H1 (cell line): ENCODE results near the gene ADAMTS6. TPM values are rescaled to one million over a fixed set of nuclear protein-coding genes. Genes with fewer than 3 reads are reported as not detected.

Experiments
- CTCF ChIA-PET: fragments of 300-600 bp; sonication (Branson Sonifier 250); formaldehyde crosslinking; loops from one replicate; lab custom pipeline; 2021; ENCODE audit not compliant: partially characterized antibody; lab: Charles Lee
- POLR2A ChIA-PET: fragments of 300-600 bp; sonication (Branson Sonifier 250); formaldehyde crosslinking; loops from one replicate; lab custom pipeline; 2021; ENCODE audit warnings: inconsistent platforms; ENCODE audit not compliant: partially characterized antibody; lab: Charles Lee
- DNase-seq, 2 experiments: peaks; one replicate each; pipeline versions ENCODE4 v3.0.0 to v3.0.0-alpha.2; 2010 to 2022; ENCODE audit warnings: low spot score in 2 of 2, low read depth in 1 of 2, mixed read lengths in 1 of 2
- FAIRE-seq: peaks from 2 replicates; lab custom pipeline; 2011; peaks lifted over from hg19 to GRCh38; lab: Jason Lieb, UNC
- H2AFZ ChIP-seq: 2 replicates; pipeline ENCODE4 v1.8.1; 2012; ENCODE audit warnings: low read length, inconsistent platforms
- H2AK5ac ChIP-seq: 2 replicates; pipeline ENCODE4 v1.6.1; 2013; ENCODE audit warnings: low read depth, low read length
- H2BK120ac ChIP-seq: replicated peaks from 2 replicates; pipeline ENCODE3; 2013; ENCODE audit warnings: low read depth, low read length, inconsistent platforms
- H2BK12ac ChIP-seq: 2 replicates; pipeline ENCODE4 v1.6.1; 2013; ENCODE audit warnings: low read depth, low read length
- H2BK15ac ChIP-seq: 2 replicates; pipeline ENCODE4 v1.6.1; 2013; ENCODE audit warnings: low read length
- H2BK20ac ChIP-seq: 2 replicates; pipeline ENCODE4 v1.6.1; 2013; ENCODE audit warnings: low read length
- H2BK5ac ChIP-seq: 2 replicates; pipeline ENCODE4 v1.6.1; 2013; ENCODE audit warnings: low read depth, low read length
- H3K14ac ChIP-seq: 2 replicates; pipeline ENCODE4 v1.6.1; 2013; ENCODE audit warnings: inconsistent platforms; ENCODE audit not compliant: insufficient read length
- H3K18ac ChIP-seq: 2 replicates; pipeline ENCODE4 v1.6.1; 2013; ENCODE audit warnings: low read length; ENCODE audit errors: extremely low read depth
- H3K23ac ChIP-seq: 2 replicates; pipeline ENCODE4 v1.6.1; 2013; ENCODE audit warnings: inconsistent platforms; ENCODE audit not compliant: insufficient read length
- H3K23me2 ChIP-seq: 2 replicates; pipeline ENCODE4 v1.6.1; 2013; ENCODE audit warnings: low read depth, low read length
- H3K27ac ChIP-seq: 2 replicates; pipeline ENCODE4 v1.6.1; 2011; ENCODE audit warnings: low read depth, low read length, inconsistent platforms
- H3K27me3 ChIP-seq, 4 experiments: replicated peaks in 1 of 4; 1 replicate in 1 of 4; 2 replicates in 3 of 4; pipeline versions ENCODE4 v1.6.1 to v1.8.1; 2011 to 2013; ENCODE audit warnings: low read length in 3 of 4, mild to moderate bottlenecking in 3 of 4, inconsistent platforms in 2 of 4, mixed read lengths in 2 of 4, moderate library complexity in 1 of 4; ENCODE audit not compliant: control insufficient read depth in 3 of 4, insufficient read depth in 3 of 4; ENCODE audit errors: extremely low read depth in 1 of 4
- H3K36me3 ChIP-seq, 4 experiments: 2 replicates each; pipeline versions ENCODE4 v1.6.1 to v1.8.1; 2011 to 2013; ENCODE audit warnings: mild to moderate bottlenecking in 4 of 4, low read length in 3 of 4, moderate library complexity in 2 of 4, control low read depth in 1 of 4, inconsistent platforms in 1 of 4; ENCODE audit not compliant: insufficient read depth in 4 of 4, control insufficient read depth in 2 of 4
- H3K4ac ChIP-seq: replicated peaks from 2 replicates; pipeline ENCODE3; 2013; ENCODE audit warnings: low read length, low read depth, mixed read lengths, inconsistent platforms; ENCODE audit not compliant: insufficient read length
- H3K4me1 ChIP-seq, 4 experiments: replicated peaks in 1 of 4; 1 replicate in 1 of 4; 2 replicates in 3 of 4; pipeline versions ENCODE4 v1.6.1 to v1.8.1; 2011 to 2013; ENCODE audit warnings: low read length in 3 of 4, inconsistent platforms in 2 of 4, mixed read lengths in 1 of 4; ENCODE audit not compliant: insufficient read depth in 4 of 4, control insufficient read depth in 3 of 4
- H3K4me2 ChIP-seq, 2 experiments: 2 replicates each; pipeline versions ENCODE4 v1.6.1 to v1.8.1; 2011 to 2013; ENCODE audit warnings: low read depth in 2 of 2, low read length in 2 of 2, control low read depth in 1 of 2, inconsistent platforms in 1 of 2, mild to moderate bottlenecking in 1 of 2; ENCODE audit not compliant: insufficient read depth in 1 of 2
- H3K4me3 ChIP-seq, 4 experiments: fragments of 200-600, 300-600 bp in 1 of 4; sonication (generic), shearing (Covaris generic), sonication (Bioruptor Twin) in 1 of 4; 2 replicates each; pipeline versions ENCODE4 v1.5.1 to v1.8.1; 2011 to 2016; ENCODE audit warnings: low read length in 4 of 4, low read depth in 3 of 4, control low read depth in 2 of 4, inconsistent platforms in 2 of 4, mild to moderate bottlenecking in 2 of 4, mixed read lengths in 1 of 4, moderate library complexity in 1 of 4; ENCODE audit not compliant: insufficient read depth in 2 of 4; ENCODE audit errors: extremely low read depth in 1 of 4
- H3K56ac ChIP-seq: replicated peaks from 2 replicates; pipeline ENCODE3; 2013; ENCODE audit warnings: low read depth, mild to moderate bottlenecking, mixed read lengths, low read length, inconsistent platforms; ENCODE audit not compliant: insufficient read length
- H3K79me1 ChIP-seq: 2 replicates; pipeline ENCODE4 v1.6.1; 2013; ENCODE audit warnings: low read depth, low read length, control low read depth
- H3K79me2 ChIP-seq, 2 experiments: 2 replicates each; pipeline versions ENCODE4 v1.6.1 to v1.8.1; 2012 to 2013; ENCODE audit warnings: low read length in 2 of 2, mild to moderate bottlenecking in 2 of 2, inconsistent platforms in 1 of 2; ENCODE audit not compliant: insufficient read depth in 2 of 2, control insufficient read depth in 1 of 2
- H3K9ac ChIP-seq, 4 experiments: replicated peaks in 1 of 4; 1 replicate in 1 of 4; 2 replicates in 3 of 4; pipeline versions ENCODE4 v1.6.1 to v1.8.1; 2011 to 2013; ENCODE audit warnings: low read depth in 3 of 4, low read length in 3 of 4, control low read depth in 2 of 4, mild to moderate bottlenecking in 2 of 4, moderate library complexity in 2 of 4, inconsistent platforms in 1 of 4; ENCODE audit errors: extremely low read depth in 1 of 4
- H3K9me3 ChIP-seq, 2 experiments: 2 replicates each; pipeline versions ENCODE4 v1.6.1 to v1.8.1; 2012 to 2013; ENCODE audit warnings: mild to moderate bottlenecking in 2 of 2, moderate library complexity in 2 of 2, control low read depth in 1 of 2, inconsistent platforms in 1 of 2, low read depth in 1 of 2, low read length in 1 of 2, mixed read lengths in 1 of 2; ENCODE audit not compliant: insufficient read depth in 2 of 2
- H4K20me1 ChIP-seq, 2 experiments: replicated peaks in 1 of 2; 2 replicates each; pipeline versions ENCODE3 to v1.8.1; 2011 to 2013; ENCODE audit warnings: inconsistent platforms in 2 of 2, low read length in 2 of 2, mild to moderate bottlenecking in 1 of 2; ENCODE audit not compliant: insufficient read depth in 2 of 2, control insufficient read depth in 1 of 2
- H4K5ac ChIP-seq: 2 replicates; pipeline ENCODE4 v1.6.1; 2013; ENCODE audit warnings: low read length, low read depth, mixed read lengths, inconsistent platforms; ENCODE audit not compliant: insufficient read length
- H4K8ac ChIP-seq: 2 replicates; pipeline ENCODE4 v1.8.0; 2013; ENCODE audit warnings: mild to moderate bottlenecking, moderate library complexity, low read length, inconsistent platforms; ENCODE audit not compliant: insufficient read depth; ENCODE audit errors: extremely low read depth
- H4K91ac ChIP-seq: replicated peaks from 2 replicates; pipeline ENCODE3; 2013; ENCODE audit warnings: low read length, mixed read lengths, inconsistent platforms; ENCODE audit not compliant: insufficient read length
- BCL11A ChIP-seq, 2 experiments: IDR thresholded peaks; one replicate each; pipeline ENCODE4 v1.6.1; 2011; ENCODE audit warnings: low read depth in 2 of 2, low read length in 2 of 2, mild to moderate bottlenecking in 2 of 2
- CEBPB ChIP-seq: IDR thresholded peaks from 2 replicates; pipeline ENCODE4 v1.6.1; 2012; ENCODE audit warnings: low read depth, low read length
- EGR1 ChIP-seq: IDR thresholded peaks from 2 replicates; pipeline ENCODE4 v1.6.1; 2011; ENCODE audit warnings: low read depth, low read length, borderline replicate concordance
- EP300 ChIP-seq, 2 experiments: IDR thresholded peaks; 1 replicate in 1 of 2; 2 replicates in 1 of 2; pipeline ENCODE4 v1.6.1; 2011 to 2012; ENCODE audit warnings: low read depth in 2 of 2, low read length in 2 of 2, mild to moderate bottlenecking in 2 of 2, borderline replicate concordance in 1 of 2, inconsistent platforms in 1 of 2, moderate library complexity in 1 of 2
- FOSL1 ChIP-seq: IDR thresholded peaks from 2 replicates; pipeline ENCODE4 v1.6.1; 2011; ENCODE audit warnings: mild to moderate bottlenecking, low read depth, low read length, moderate library complexity; ENCODE audit not compliant: insufficient read depth
- JUN ChIP-seq: IDR thresholded peaks from 2 replicates; pipeline ENCODE4 v1.6.1; 2011; ENCODE audit warnings: low read depth, mild to moderate bottlenecking, improper control_type of control experiment, low read length
- JUND ChIP-seq: IDR thresholded peaks from 2 replicates; pipeline ENCODE4 v1.6.1; 2011; ENCODE audit warnings: mild to moderate bottlenecking, improper control_type of control experiment, low read length
- NRF1 ChIP-seq: IDR thresholded peaks from 2 replicates; pipeline ENCODE4 v1.6.1; 2011; ENCODE audit warnings: mild to moderate bottlenecking, low read depth, low read length, improper control_type of control experiment
- RXRA ChIP-seq: IDR thresholded peaks from 2 replicates; pipeline ENCODE4 v1.6.1; 2011; ENCODE audit warnings: low read depth, mild to moderate bottlenecking, low read length, moderate library complexity; ENCODE audit not compliant: insufficient read depth
- SAP30 ChIP-seq: fragments of 300-600 bp; sonication (generic); IDR thresholded peaks from 2 replicates; pipeline ENCODE4 v1.7.1; 2012; ENCODE audit warnings: low read length, moderate library complexity, mild to moderate bottlenecking, inconsistent platforms; ENCODE audit not compliant: insufficient read depth, insufficient replicate concordance
- SP4 ChIP-seq: IDR thresholded peaks from 2 replicates; pipeline ENCODE4 v1.6.1; 2012; ENCODE audit warnings: low read length, inconsistent platforms
- SRF ChIP-seq: IDR thresholded peaks from 2 replicates; pipeline ENCODE4 v1.6.1; 2011; ENCODE audit warnings: mild to moderate bottlenecking, low read depth, low read length, moderate library complexity
- SUZ12 ChIP-seq: fragments of 200-600 bp; sonication (generic); IDR thresholded peaks from 2 replicates; pipeline ENCODE4 v1.6.1; 2012; ENCODE audit warnings: mild to moderate bottlenecking, inconsistent platforms, low read length, moderate library complexity, mixed read lengths
- TBP ChIP-seq: IDR thresholded peaks from 2 replicates; pipeline ENCODE4 v1.6.1; 2011; ENCODE audit warnings: low read depth, low read length, improper control_type of control experiment
- WGBS, 2 experiments: shearing (Covaris generic) in 1 of 2; methylation state at CpG; one replicate each; pipeline versions ENCODE4 v1.1.6 to v1.1.7; 2013 to 2015; ENCODE audit warnings: low lambda C conversion rate in 2 of 2, mixed read lengths in 2 of 2, inconsistent platforms in 1 of 2, low coverage in 1 of 2, missing lambda C conversion rate in 1 of 2; ENCODE audit not compliant: insufficient replicate concordance in 2 of 2, insufficient coverage in 1 of 2, insufficient read length in 1 of 2; ENCODE audit errors: extremely low coverage in 1 of 2, missing lambda C conversion rate in 1 of 2; 5-methylcytosine and 5-hydroxymethylcytosine counted together
- polyA plus RNA-seq, 7 experiments: library from polyadenylated mRNA; depleted of rRNA in 3 of 7; stranded (reverse) in 5 of 7; unstranded in 2 of 7; fragments of >200 nt in 5 of 7; fragments of 200-250 nt in 2 of 7; gene quantifications; 1 replicate in 5 of 7; 2 replicates in 1 of 7; 4 replicates in 1 of 7; pipeline versions ENCODE4 v1.2.1 to v1.2.3, GENCODE V29; 2011 to 2013; ENCODE audit warnings: missing spikeins in 2 of 7, mixed read lengths in 2 of 7
- total RNA-seq: library from RNA; stranded (reverse); fragmentation: NEBNext Ultra II Directional; extraction: Animal tissue kit (Norgen Biotek cat#: 25700); gene quantifications from 2 replicates; pipeline ENCODE4 v1.2.1, GENCODE V29; 2021
- TF ChIP-seq, protein P1 (sequence below): IDR thresholded peaks from 2 replicates; pipeline ENCODE4 v1.6.1; 2011; ENCODE audit warnings: low read length, improper control_type of control experiment

ADAMTS6 gene
- total and polyA plus RNA-seq, 2 of the 8 experiments (the other 6 are each of a cell fraction or from before 2014, with no cell fraction given), result 0.74 to 2.4 TPM

DNA sequence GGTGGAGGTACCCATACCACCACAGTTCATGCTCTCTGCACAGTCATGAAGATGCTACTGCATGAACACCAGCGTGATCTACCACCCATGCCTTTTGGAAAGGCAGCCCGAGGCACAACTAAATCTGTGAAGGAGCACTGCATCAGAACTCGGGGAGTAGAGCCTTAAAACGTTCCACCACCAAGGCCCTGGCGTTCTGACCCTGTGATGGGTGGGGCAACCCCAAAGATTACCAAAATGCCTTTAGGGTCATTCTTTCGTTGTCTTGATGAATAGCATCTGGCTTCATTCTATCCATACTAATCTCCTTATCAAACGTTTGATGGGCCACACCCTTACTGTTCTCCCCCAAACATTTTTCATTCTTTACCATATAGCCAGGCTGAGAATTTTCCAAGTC, 97.9 kb downstream of the ADAMTS6 start:
- ChIA-PET CTCF (no interaction called here), POLR2A (no interaction called here)
- Histone ChIP-seq H3K18ac (no peak overlapping the region), H3K36me3 (no peaks in the 10 kb centered on the region), H3K27me3 (no peaks in the 10 kb centered on the region), H2BK5ac (no peak overlapping the region), H3K4me1 (no peaks in the 10 kb centered on the region), H3K4ac (no peak overlapping the region), H4K20me1 (no peaks in the 10 kb centered on the region), H3K4me2 (no peak overlapping the region), H2AFZ (no peak overlapping the region), H4K91ac (no peak overlapping the region), H4K5ac (no peak overlapping the region), H2BK20ac (no peak overlapping the region), H3K14ac (no peak overlapping the region), H3K23ac (no peak overlapping the region), H4K8ac (no peak overlapping the region), H3K79me2 (no peaks in the 10 kb centered on the region), H3K79me1 (no peaks in the 10 kb centered on the region), H3K23me2 (no peaks in the 10 kb centered on the region), H2BK15ac (no peak overlapping the region), H2BK120ac (no peak overlapping the region), H3K9me3 (no peaks in the 10 kb centered on the region), H3K9ac (no peak overlapping the region), H2AK5ac (no peak overlapping the region), H3K4me3 (no peak overlapping the region), H2BK12ac (no peak overlapping the region), H3K56ac (no peak overlapping the region), H3K27ac (no peak overlapping the region)
- 86% methylated on average over 7 of the region's 7 CpGs; no CpG with 5 or more reads in 1 of the 2 experiments for WGBS, 2 experiments
- FAIRE-seq, result no peak
- no peak for DNase-seq
- TF ChIP-seq SRF (no peak), SUZ12 (no peak), EP300 (IDR thresholded peaks at IDR 0.05; ENCODE audit: borderline replicate concordance in 1 of 2, low read depth in 2 of 2, low read length in 2 of 2) (no peak), EGR1 (no peak), NRF1 (no peak), SP4 (no peak), JUN (no peak), FOSL1 (no peak), TBP (no peak), SAP30 (no peak), JUND (no peak), CEBPB (no peak), BCL11A (IDR thresholded peaks at IDR 0.05; ENCODE audit: low read depth in 2 of 2, low read length in 2 of 2) (no peak), RXRA (no peak)
- TF ChIP-seq, protein P1, sequence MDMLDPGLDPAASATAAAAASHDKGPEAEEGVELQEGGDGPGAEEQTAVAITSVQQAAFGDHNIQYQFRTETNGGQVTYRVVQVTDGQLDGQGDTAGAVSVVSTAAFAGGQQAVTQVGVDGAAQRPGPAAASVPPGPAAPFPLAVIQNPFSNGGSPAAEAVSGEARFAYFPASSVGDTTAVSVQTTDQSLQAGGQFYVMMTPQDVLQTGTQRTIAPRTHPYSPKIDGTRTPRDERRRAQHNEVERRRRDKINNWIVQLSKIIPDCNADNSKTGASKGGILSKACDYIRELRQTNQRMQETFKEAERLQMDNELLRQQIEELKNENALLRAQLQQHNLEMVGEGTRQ, result no peak
